HepG2 (cell line): ENCODE results near the gene MAN1B1. TPM values are rescaled to one million over a fixed set of nuclear protein-coding genes. Genes with fewer than 3 reads are reported as not detected.

Experiments used
- CAMTA2 ChIP-seq: sonication (generic); formaldehyde crosslinking; IDR thresholded peaks from 2 replicates; pipeline ENCODE4 v1.4.0; 2020; ENCODE audit warnings: mild to moderate bottlenecking, missing genetic modification reagents, borderline replicate concordance
- CREM ChIP-seq, 2 experiments: sonication (generic) in 1 of 2; formaldehyde crosslinking in 1 of 2; IDR thresholded peaks; 2 replicates each; pipeline versions ENCODE4 v1.4.0 to v1.6.1; 2016 to 2020; ENCODE audit warnings: antibody characterized with exemption in 1 of 2, mild to moderate bottlenecking in 1 of 2, missing genetic modification reagents in 1 of 2
- GABPB1 ChIP-seq: IDR thresholded peaks from 2 replicates; pipeline ENCODE4 v1.6.1; 2016; ENCODE audit warnings: mild to moderate bottlenecking, missing genetic modification reagents, moderate library complexity, missing compliant biosample characterization
- HIVEP1 ChIP-seq: sonication (generic); formaldehyde crosslinking; IDR thresholded peaks from 2 replicates; pipeline ENCODE4 v1.4.0; 2020; ENCODE audit warnings: mild to moderate bottlenecking, missing genetic modification reagents
- HMG20B ChIP-seq: conservative IDR thresholded peaks from 2 replicates; pipeline ENCODE4 v1.6.1; 2016; ENCODE audit warnings: missing genetic modification reagents, missing compliant biosample characterization
- HNRNPL ChIP-seq: fragments of 200-400 bp; formaldehyde crosslinking; IDR thresholded peaks from 2 replicates; pipeline ENCODE4 v1.6.1; 2017; ENCODE audit warnings: mild to moderate bottlenecking, low read depth, low read length
- IKZF4 ChIP-seq: sonication (generic); formaldehyde crosslinking; IDR thresholded peaks from 2 replicates; pipeline ENCODE4 v1.5.1; 2020; ENCODE audit warnings: borderline replicate concordance, mild to moderate bottlenecking, low read depth, missing genetic modification reagents; ENCODE audit errors: not compliant biosample characterization
- MXD1 ChIP-seq: sonication (generic); formaldehyde crosslinking; IDR thresholded peaks from 2 replicates; pipeline ENCODE4 v1.4.0; 2020; ENCODE audit warnings: mild to moderate bottlenecking, missing genetic modification reagents
- NR2F6 ChIP-seq, 2 experiments: IDR thresholded peaks; 2 replicates each; pipeline ENCODE4 v1.6.1; 2016; ENCODE audit warnings: antibody characterized with exemption in 1 of 2, mild to moderate bottlenecking in 1 of 2
- PAX8 ChIP-seq: sonication (generic); formaldehyde crosslinking; IDR thresholded peaks from 2 replicates; pipeline ENCODE4 v1.8.0; 2022; ENCODE audit warnings: mild to moderate bottlenecking, missing genetic modification reagents, borderline replicate concordance
- RAD21 ChIP-seq: fragments of 450-650 bp; formaldehyde crosslinking; IDR thresholded peaks from 2 replicates; pipeline ENCODE4 v1.5.0; 2020; ENCODE audit warnings: mild to moderate bottlenecking
- SAP130 ChIP-seq: IDR thresholded peaks from 2 replicates; pipeline ENCODE4 v1.6.1; 2016; ENCODE audit warnings: low read depth
- SRY ChIP-seq: sonication (generic); formaldehyde crosslinking; IDR thresholded peaks from 2 replicates; pipeline ENCODE4 v1.8.0; 2022; ENCODE audit warnings: mild to moderate bottlenecking, missing genetic modification reagents
- TFDP2 ChIP-seq: sonication (generic); formaldehyde crosslinking; IDR thresholded peaks from 2 replicates; pipeline ENCODE4 v1.4.0; 2020; ENCODE audit warnings: missing genetic modification reagents
- YY1 ChIP-seq: IDR thresholded peaks from 2 replicates; pipeline ENCODE4 v1.6.1; 2011; ENCODE audit warnings: low read length, low read depth, moderate library complexity, mild to moderate bottlenecking; ENCODE audit not compliant: insufficient read depth, insufficient replicate concordance
- ZFP36 ChIP-seq: fragments of 150-350 bp; IDR thresholded peaks from 2 replicates; pipeline ENCODE4 v1.6.1; 2018; ENCODE audit warnings: borderline replicate concordance, low read length, low read depth; ENCODE audit not compliant: partially characterized antibody
- ZNF180 ChIP-seq: sonication (generic); formaldehyde crosslinking; IDR thresholded peaks from 2 replicates; pipeline ENCODE4 v1.4.0; 2020; ENCODE audit warnings: low read depth, missing genetic modification reagents, borderline replicate concordance
- ZNF3 ChIP-seq: IDR thresholded peaks from 2 replicates; pipeline ENCODE4 v1.7.0; 2017; ENCODE audit warnings: inconsistent platforms
- ZNF546 ChIP-seq: sonication (generic); formaldehyde crosslinking; conservative IDR thresholded peaks from 2 replicates; pipeline ENCODE4 v1.8.1; 2023; ENCODE audit warnings: mild to moderate bottlenecking, missing genetic modification reagents
- ZNF777 ChIP-seq: sonication (generic); formaldehyde crosslinking; IDR thresholded peaks from 2 replicates; pipeline ENCODE4 v1.4.0; 2020; ENCODE audit warnings: missing genetic modification reagents
- ZNF800 ChIP-seq: sonication (generic); formaldehyde crosslinking; IDR thresholded peaks from 2 replicates; pipeline ENCODE4 v1.4.0; 2020; ENCODE audit warnings: missing genetic modification reagents
- ZXDC ChIP-seq: sonication (generic); formaldehyde crosslinking; IDR thresholded peaks from 2 replicates; pipeline ENCODE4 v1.5.0; 2020; ENCODE audit warnings: mild to moderate bottlenecking, missing genetic modification reagents
- polyA plus RNA-seq, 8 experiments: library from polyadenylated mRNA; depleted of rRNA in 3 of 8; stranded (reverse) in 7 of 8; unstranded in 1 of 8; fragments of >200 nt; fragmentation: Illumina TruSeq in 4 of 8; extraction: Trizol in 4 of 8; gene quantifications; 2 replicates each; pipeline versions ENCODE4 v1.2.1 to v1.2.3, GENCODE V29; 2011 to 2016; ENCODE audit warnings: low read depth in 4 of 8, missing spikeins in 1 of 8, mixed read lengths in 1 of 8; ENCODE audit not compliant: insufficient read depth in 1 of 8
- total RNA-seq, 5 experiments: library from RNA; depleted of rRNA; stranded (reverse); fragments of >200 nt; fragmentation: Illumina TruSeq; extraction: Trizol; gene quantifications; 2 replicates each; pipeline ENCODE4 v1.2.3, GENCODE V29; 2016; ENCODE audit warnings: low read depth in 1 of 5

MAN1B1 gene
- total and polyA plus RNA-seq, 2 of the 13 experiments (the other 11 are each of a cell fraction or from before 2014, with no cell fraction given): 48.9 to 59.5 TPM

- peak; percentile 46 for TF ChIP-seq MXD1 (CRISPR knock-in tag)
- 0 out of 2 replicates have a peak, but pooled peaks have one; percentile 57 for TF ChIP-seq ZNF546
- TF ChIP-seq ZNF800 (CRISPR knock-in tag): peak; percentile 74
- no peak for TF ChIP-seq TFDP2 (CRISPR knock-in tag)
- TF ChIP-seq NR2F6 (IDR thresholded peaks at IDR 0.05): no peak
- TF ChIP-seq NR2F6 (CRISPR knock-in tag; IDR thresholded peaks at IDR 0.05): no peak
- TF ChIP-seq HNRNPL: 0 out of 2 replicates have a peak, but pooled peaks have one; percentile 18
- peak; percentile 36 for TF ChIP-seq YY1
- peak; percentile 86 for TF ChIP-seq ZNF777 (CRISPR knock-in tag)
- TF ChIP-seq HIVEP1 (CRISPR knock-in tag): peak; percentile 66; the same call in 1 of the 2 replicates
- peak; percentile 64 for TF ChIP-seq SAP130
- TF ChIP-seq ZXDC (CRISPR knock-in tag): no peak
- TF ChIP-seq RAD21: peak; percentile 29; the same call in 1 of the 2 replicates
- TF ChIP-seq HMG20B (CRISPR knock-in tag): no peak
- TF ChIP-seq CREM (IDR thresholded peaks at IDR 0.05): no peak
- no peak for TF ChIP-seq CREM (CRISPR knock-in tag; IDR thresholded peaks at IDR 0.05)
- no peak for TF ChIP-seq IKZF4 (CRISPR knock-in tag)
- TF ChIP-seq ZNF3 (CRISPR knock-in tag): no peak
- TF ChIP-seq SRY (CRISPR knock-in tag): 0 out of 2 replicates have a peak, but pooled peaks have one; percentile 26
- TF ChIP-seq ZFP36: no peak
- no peak for TF ChIP-seq PAX8 (CRISPR knock-in tag)
- TF ChIP-seq GABPB1 (CRISPR knock-in tag): peak; percentile 33; the same call in 1 of the 2 replicates
- TF ChIP-seq CAMTA2 (CRISPR knock-in tag): no peak
- TF ChIP-seq ZNF180: no peak
Measured at GRCh38 chr9:137077010-137077747, 9.6 kb upstream of the MAN1B1 start, which contains the start of gene UAP1L1 (continued).
